ENCODE measurements around the gene SSPN. TPM values are rescaled to one million over a fixed set of nuclear protein-coding genes. Genes with fewer than 3 reads are reported as not detected.

The SSPN gene
- total RNA-seq, 4 donors from 2014 or later: 31.5 to 76.7 (median 45.0) TPM

DNA sequence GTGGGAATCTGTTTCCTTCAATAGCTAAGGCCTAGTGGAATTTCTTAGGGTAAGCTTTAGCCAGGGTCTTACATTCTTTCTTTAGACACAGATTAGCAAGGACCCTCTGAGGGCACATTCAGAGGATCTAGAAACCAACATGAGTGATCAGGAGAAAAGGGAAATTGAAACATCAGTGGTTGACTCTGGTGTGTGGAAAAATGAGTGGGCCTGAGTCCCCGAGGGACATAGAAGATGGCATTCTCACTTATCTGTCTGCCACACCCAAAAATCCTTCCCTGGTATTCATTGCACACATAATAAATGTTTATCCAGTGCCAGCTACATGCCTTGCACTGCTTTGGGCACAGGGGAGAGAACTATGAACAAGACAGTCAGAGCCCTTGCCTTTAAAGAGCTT, 82.9 kb downstream of the SSPN start:
- no peak for DNase-seq
- H3K4me1 ChIP-seq: peaks cover 0 to 10% of the 10 kb centered on the region in 2 donors
- H3K36me3 ChIP-seq: no peaks in the 10 kb centered on the region
- no peaks in the 10 kb centered on the region for H3K27me3 ChIP-seq
- TF ChIP-seq, protein P1, sequence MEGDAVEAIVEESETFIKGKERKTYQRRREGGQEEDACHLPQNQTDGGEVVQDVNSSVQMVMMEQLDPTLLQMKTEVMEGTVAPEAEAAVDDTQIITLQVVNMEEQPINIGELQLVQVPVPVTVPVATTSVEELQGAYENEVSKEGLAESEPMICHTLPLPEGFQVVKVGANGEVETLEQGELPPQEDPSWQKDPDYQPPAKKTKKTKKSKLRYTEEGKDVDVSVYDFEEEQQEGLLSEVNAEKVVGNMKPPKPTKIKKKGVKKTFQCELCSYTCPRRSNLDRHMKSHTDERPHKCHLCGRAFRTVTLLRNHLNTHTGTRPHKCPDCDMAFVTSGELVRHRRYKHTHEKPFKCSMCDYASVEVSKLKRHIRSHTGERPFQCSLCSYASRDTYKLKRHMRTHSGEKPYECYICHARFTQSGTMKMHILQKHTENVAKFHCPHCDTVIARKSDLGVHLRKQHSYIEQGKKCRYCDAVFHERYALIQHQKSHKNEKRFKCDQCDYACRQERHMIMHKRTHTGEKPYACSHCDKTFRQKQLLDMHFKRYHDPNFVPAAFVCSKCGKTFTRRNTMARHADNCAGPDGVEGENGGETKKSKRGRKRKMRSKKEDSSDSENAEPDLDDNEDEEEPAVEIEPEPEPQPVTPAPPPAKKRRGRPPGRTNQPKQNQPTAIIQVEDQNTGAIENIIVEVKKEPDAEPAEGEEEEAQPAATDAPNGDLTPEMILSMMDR (IDR thresholded peaks at IDR 0.05): no peak
- TF ChIP-seq POLR2A (IDR thresholded peaks at IDR 0.05): no peak
- no peak overlapping the region for H3K27ac ChIP-seq
- intact Hi-C loops (cut with DNase I; ENCODE audit: low total_unique reads): no loop called here
- H3K4me3 ChIP-seq: no peak overlapping the region
- H3K9me3 ChIP-seq: no peaks in the 10 kb centered on the region

GRCh38 chr12:26278666-26279065, 83.3 kb downstream of the SSPN start:
- Histone ChIP-seq H3K4me3 (no peak overlapping the region), H3K9me3 (no peaks in the 10 kb centered on the region), H3K36me3 (no peaks in the 10 kb centered on the region), H3K27ac (no peak overlapping the region), H3K4me1 (peaks cover 0 to 9% of the 10 kb centered on the region in 2 donors), H3K27me3 (no peaks in the 10 kb centered on the region)
- DNase-seq: no peak
- intact Hi-C loops (cut with DNase I; ENCODE audit: low total_unique reads): no loop called here
- TF ChIP-seq POLR2A (IDR thresholded peaks at IDR 0.05): no peak
- TF ChIP-seq, protein P1 (IDR thresholded peaks at IDR 0.05): no peak

DNA sequence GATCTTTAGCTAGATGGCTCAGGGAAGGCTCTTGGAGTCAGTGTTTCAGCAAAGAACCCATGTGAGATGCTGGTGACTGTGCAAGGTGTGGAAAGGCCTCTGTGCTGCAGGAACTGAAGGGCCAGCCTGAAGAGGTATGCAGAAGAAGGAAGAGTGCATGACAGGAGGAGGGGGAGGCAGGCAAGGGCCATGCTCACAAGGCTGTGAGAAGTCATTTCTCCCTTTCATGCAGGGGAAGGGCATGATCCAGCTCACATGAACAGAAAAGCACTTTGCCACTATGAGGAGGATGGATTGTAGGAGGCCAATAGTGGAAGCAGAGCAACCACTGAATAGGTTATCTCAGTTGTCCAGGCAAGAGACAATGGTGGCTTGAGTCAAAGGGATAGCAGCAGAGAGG, 83.7 kb downstream of the SSPN start:
- DNase-seq: no peak
- TF ChIP-seq POLR2A (IDR thresholded peaks at IDR 0.05): no peak
- TF ChIP-seq, protein P1 (IDR thresholded peaks at IDR 0.05): no peak
- Histone ChIP-seq H3K9me3 (no peaks in the 10 kb centered on the region), H3K36me3 (no peaks in the 10 kb centered on the region), H3K4me1 (peaks cover 0 to 5% of the 10 kb centered on the region in 2 donors), H3K27me3 (no peaks in the 10 kb centered on the region), H3K27ac (no peak overlapping the region), H3K4me3 (no peak overlapping the region)
- intact Hi-C loops (cut with DNase I; ENCODE audit: low total_unique reads): no loop called here

DNA sequence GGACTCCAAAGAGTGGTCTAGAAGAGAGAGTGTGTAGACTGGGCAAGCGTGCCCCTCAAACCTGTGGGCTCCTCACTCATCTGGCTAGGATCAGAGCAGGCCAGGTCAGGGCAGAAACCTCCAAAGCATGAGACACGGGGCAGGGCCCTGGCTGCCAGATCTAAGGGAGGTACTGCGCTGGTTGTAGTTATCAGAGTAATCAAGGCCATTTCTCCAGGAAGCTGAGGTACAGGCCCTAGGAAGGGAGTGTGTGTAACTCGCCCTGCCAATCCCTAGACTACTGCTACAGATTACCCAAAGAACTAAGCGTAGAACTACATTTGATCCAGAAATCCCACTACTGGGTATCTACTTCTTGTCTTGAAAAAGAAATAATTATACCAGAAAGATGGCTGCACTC, 84.5 kb downstream of the SSPN start:
- no peak for DNase-seq
- Histone ChIP-seq H3K4me1 (no peaks in the 10 kb centered on the region), H3K27me3 (no peaks in the 10 kb centered on the region), H3K36me3 (no peaks in the 10 kb centered on the region), H3K9me3 (no peaks in the 10 kb centered on the region), H3K4me3 (no peak overlapping the region), H3K27ac (no peak overlapping the region)
- TF ChIP-seq, protein P1 (IDR thresholded peaks at IDR 0.05): no peak
- TF ChIP-seq POLR2A (IDR thresholded peaks at IDR 0.05): no peak
- intact Hi-C loops (cut with DNase I; ENCODE audit: low total_unique reads): no loop called here

DNA sequence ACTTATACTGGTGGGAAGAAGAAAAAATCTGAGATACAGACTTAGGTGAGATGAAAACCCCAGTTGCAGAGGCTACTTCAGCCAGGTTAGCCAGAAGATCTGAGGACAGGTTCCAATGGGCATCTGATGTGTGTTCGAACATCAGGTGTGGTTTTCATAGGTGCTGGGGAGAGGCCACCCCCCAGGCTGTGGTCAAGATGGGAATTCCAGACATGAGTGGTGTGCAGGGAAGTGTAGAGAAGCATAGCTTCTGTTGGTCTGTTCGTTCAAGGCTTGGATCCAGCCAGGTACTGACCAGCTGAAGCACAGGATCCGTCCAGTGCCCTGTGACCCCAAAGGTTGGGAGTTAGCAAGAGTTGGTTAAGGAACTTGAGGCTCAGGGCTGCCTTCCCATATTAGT, 85.5 kb downstream of the SSPN start:
- Histone ChIP-seq H3K36me3 (no peaks in the 10 kb centered on the region), H3K27me3 (no peaks in the 10 kb centered on the region), H3K4me3 (no peak overlapping the region), H3K9me3 (no peaks in the 10 kb centered on the region), H3K27ac (no peak overlapping the region), H3K4me1 (no peaks in the 10 kb centered on the region)
- no peak for DNase-seq
- intact Hi-C loops (cut with DNase I; ENCODE audit: low total_unique reads): no loop called here
- TF ChIP-seq, protein P1 (IDR thresholded peaks at IDR 0.05): no peak
- no peak for TF ChIP-seq POLR2A (IDR thresholded peaks at IDR 0.05)
